NCI-H146 treated with DMSO at 0.1 percent for 48 hours (cell line): ENCODE results near the gene RET.
"Not testable (repeated sequence)": the region's sequence is repeated elsewhere in the genome, so short reads cannot be mapped to it uniquely, and the experiment has no call there.

ENCODE experiments used
- DNase-seq: peaks from one replicate; lab custom pipeline; 2025; ENCODE audit not compliant: unreplicated experiment; lab: John Stamatoyannopoulos, UW

The RET gene

DNA sequence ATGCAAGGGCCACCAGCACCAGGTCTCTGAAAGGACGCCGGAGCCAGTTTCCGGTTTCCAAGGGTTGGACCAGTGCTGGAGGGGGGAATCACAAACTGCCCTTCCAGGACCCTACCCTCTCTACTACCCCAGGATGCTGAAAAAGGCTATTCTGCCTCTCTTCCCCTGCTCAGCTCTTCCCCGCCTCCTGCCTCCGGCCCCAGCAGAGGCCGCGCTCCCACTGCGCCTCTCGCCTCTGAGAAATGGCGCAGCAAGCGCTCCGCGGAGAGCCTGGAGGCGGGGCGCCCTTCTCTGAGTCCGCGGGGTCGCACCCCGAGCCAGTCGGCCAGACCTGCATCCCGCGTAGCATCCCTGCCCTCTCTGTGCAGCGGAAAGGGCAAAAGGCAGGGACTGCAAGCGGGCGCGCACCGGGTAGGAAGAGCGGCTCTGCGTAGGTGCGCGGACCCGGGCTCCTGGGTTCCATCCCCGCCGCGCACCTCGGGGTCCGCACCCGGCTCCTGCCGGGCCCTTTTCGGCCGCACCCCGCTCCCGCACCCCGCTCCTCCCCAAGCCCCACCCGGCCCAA, 476 bp upstream of the RET start:
- DNase-seq: peak; percentile 24

GRCh38 chr10:43077421-43078171, 727 bp downstream of the RET start:
- no peak for DNase-seq

- no peak for DNase-seq
Measured at GRCh38 chr10:43078175-43078985, 1.5 kb downstream of the RET start.

GRCh38 chr10:43078986-43079273, 2.1 kb downstream of the RET start:
- no peak for DNase-seq

DNA sequence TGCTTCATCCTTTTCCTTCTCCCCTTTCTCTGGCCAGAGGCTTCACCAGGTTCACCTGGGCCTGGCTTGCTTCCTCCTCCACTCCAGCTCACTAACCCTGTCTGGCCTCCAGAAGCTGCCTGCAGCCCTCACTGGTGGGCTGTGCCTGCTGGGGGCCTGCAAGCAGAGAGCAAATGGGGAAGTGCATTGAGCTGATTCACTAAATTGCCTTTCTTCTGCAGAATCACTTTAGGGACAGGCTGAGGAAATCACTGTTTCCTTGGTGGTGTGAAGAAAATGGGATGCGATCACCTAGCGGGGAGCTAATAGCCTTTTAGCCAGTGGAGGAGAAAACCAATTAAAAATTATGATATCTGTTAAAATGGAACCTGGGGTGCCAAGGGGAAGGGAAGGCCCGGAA, 3.0 kb downstream of the RET start:
- DNase-seq: no peak

GRCh38 chr10:43082087-43082486, 5.2 kb downstream of the RET start:
- peak; percentile 97 for DNase-seq

GRCh38 chr10:43082746-43083145, 5.9 kb downstream of the RET start:
- no peak for DNase-seq

DNA sequence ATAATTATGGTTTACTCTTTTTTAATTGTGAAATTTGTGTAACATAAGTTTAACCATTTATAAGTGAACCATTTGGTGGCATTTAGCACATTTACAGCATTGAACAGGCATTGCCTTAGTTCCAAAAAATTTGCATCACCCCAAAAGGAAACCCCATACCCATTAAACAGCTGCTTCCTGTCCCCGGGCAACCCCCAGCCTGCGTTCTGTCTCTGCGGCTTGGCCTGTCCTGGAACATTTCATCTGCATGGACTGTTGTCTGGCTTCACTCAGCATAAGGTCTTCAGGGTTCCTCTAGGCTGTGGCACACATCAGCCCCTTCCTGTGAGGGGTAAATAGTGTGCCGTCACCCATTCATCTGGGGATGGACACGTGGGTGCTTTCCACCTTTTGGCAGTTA, 6.9 kb downstream of the RET start:
- no peak for DNase-seq

GRCh38 chr10:43084812-43085211, 7.9 kb downstream of the RET start:
- DNase-seq: no peak

- DNase-seq: peak; percentile 44
Measured at GRCh38 chr10:43086321-43086942, 9.6 kb downstream of the RET start.

- no peak for DNase-seq
Measured at GRCh38 chr10:43089519-43089918, 12.7 kb downstream of the RET start.

DNA sequence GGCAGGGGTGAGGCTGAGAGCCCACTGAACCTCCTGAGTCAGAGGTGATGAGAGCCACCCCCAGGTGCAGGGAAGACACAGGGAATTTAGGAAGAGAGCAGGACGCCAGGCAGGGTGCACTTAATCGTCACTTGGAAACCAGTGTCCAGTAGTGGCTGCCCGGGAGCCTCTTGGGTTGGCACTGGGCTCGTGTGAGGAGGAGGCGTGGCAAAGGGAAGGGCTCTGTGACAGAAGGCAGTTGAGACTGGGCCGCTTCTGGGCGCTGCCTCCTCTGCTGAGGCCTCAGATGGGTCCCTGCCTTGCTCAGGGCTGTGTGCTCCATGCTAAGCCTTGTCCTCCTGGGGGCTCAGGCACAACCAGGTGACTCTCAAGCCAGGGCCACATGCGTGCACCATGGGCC, 13.3 kb downstream of the RET start:
- no peak for DNase-seq

DNA sequence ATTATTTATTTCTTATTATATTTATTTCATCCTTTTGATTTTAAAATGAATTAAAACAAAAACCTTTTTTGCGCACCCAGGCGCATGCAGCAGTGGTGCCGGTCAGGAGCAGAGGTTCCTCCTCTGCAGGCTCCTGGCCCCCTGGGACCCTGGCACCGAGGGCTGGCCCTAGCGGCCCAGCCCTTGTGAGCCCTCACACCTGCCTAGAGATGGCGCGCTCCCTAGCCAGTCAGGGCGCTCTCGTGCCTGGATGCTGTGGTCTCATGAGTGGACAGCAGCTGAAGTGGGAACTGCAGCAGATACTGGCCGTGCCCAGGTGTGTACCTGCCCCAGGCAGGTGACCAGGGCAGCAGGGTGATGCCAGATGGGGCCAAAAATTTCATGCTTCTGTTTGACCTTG, 13.8 kb downstream of the RET start:
- no peak for DNase-seq

GRCh38 chr10:43091846-43092245, 15.0 kb downstream of the RET start:
- DNase-seq: no peak

GRCh38 chr10:43093423-43094076, 16.7 kb downstream of the RET start:
- peak; percentile 87 for DNase-seq

- DNase-seq: peak; percentile 87
Measured at GRCh38 chr10:43094085-43094484, 17.2 kb downstream of the RET start.

DNA sequence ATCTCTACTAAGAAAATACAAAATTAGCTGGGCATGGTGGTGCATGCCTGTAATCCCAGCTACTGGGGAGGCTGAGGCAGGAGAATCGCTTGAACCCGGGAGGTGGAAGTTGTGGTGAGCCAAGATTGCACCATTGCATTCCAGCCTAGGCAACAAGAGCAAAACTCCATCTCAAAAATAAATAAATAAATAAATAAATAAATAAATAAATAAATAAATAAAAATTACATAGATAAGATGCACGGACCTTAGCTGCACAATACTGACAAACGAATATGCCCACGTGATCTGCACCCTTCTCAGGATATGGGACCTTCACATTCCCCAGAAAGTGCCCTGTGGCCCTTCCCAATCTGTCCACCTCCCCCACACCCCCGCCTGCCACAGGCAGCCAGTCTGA, 22.5 kb downstream of the RET start:
- DNase-seq: not testable (repeated sequence)

DNA sequence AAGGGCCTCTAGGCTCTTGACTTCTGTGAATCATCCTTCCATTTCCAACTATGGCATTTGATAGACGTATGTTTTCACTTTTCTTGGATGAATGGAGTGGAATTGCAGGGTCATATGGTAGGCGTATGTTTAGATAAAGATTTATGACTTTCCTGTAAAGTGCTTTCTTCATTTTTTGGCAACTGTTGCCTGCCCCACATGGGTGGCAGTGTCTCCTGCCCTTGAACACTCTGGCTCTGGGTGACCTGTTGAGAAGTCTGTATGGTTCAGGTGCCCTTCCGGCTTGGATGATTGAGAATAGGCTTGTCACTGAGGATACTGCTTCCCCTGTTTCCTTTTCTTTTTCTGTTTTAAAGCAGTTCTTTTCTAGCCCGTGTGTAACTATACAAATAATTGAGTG, 23.1 kb downstream of the RET start:
- no peak for DNase-seq

DNA sequence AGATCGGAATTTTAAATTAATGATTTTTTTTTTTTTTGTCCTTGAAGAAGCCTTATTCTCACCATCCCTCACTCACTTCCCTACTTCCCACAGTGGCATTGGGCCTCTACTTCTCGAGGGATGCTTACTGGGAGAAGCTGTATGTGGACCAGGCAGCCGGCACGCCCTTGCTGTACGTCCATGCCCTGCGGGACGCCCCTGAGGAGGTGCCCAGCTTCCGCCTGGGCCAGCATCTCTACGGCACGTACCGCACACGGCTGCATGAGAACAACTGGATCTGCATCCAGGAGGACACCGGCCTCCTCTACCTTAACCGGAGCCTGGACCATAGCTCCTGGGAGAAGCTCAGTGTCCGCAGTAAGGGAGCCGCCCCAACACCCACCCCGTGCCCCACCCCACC, 23.5 kb downstream of the RET start:
- DNase-seq: no peak

GRCh38 chr10:43102063-43102828, 25.4 kb downstream of the RET start:
- no peak for DNase-seq
